Transverse colon (tissue), 3 donors: ENCODE results near the gene APBA3.

Experiments
- EP300 ChIP-seq: sonication (generic); formaldehyde crosslinking; IDR thresholded peaks from one replicate; pipeline ENCODE4 v1.6.1; 2017; ENCODE audit warnings: antibody characterized with exemption, low read depth
- POLR2A ChIP-seq: fragments of 450-650 bp; IDR thresholded peaks from one replicate; pipeline ENCODE4 v1.6.1; 2016; ENCODE audit warnings: antibody characterized with exemption, mild to moderate bottlenecking, moderate library complexity
- TF ChIP-seq, protein P1 (sequence below), 5 experiments: fragments of 200-600 bp in 3 of 5; fragments of 450-650 bp in 2 of 5; sonication (generic) in 3 of 5; IDR thresholded peaks; 1 replicate in 2 of 5; 2 replicates in 3 of 5; pipeline ENCODE4 v1.5.1; 2016 to 2017; ENCODE audit warnings: antibody characterized with exemption in 5 of 5, inconsistent platforms in 3 of 5, mild to moderate bottlenecking in 2 of 5, moderate library complexity in 1 of 5

DNA sequence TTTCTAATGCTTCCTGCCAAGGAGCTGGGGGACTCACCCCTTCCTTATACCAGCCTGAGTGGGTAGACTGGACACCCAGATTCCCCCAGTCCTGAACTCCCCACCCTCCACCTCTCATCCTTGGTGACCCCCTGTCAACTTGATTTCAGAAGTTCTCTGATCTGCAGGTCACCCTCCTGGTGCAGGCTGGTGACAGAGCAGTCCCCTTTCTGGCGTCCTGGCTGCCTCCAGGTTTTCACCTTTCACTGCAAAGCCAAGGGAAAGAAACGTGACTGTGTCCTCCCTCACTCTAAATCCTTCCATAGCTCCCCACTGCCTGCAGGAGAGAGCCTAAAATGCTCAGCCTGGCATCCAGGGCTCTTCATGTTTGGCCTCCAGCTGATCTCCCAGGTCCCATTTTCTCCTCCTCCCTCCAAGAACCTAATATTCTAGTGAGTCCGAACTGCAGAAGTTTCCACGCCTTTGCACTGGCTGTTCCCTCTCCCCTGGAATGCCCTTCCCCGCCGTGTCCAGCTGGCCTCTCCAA, 28.8 kb upstream of the APBA3 start:
- TF ChIP-seq, protein P1, sequence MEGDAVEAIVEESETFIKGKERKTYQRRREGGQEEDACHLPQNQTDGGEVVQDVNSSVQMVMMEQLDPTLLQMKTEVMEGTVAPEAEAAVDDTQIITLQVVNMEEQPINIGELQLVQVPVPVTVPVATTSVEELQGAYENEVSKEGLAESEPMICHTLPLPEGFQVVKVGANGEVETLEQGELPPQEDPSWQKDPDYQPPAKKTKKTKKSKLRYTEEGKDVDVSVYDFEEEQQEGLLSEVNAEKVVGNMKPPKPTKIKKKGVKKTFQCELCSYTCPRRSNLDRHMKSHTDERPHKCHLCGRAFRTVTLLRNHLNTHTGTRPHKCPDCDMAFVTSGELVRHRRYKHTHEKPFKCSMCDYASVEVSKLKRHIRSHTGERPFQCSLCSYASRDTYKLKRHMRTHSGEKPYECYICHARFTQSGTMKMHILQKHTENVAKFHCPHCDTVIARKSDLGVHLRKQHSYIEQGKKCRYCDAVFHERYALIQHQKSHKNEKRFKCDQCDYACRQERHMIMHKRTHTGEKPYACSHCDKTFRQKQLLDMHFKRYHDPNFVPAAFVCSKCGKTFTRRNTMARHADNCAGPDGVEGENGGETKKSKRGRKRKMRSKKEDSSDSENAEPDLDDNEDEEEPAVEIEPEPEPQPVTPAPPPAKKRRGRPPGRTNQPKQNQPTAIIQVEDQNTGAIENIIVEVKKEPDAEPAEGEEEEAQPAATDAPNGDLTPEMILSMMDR (IDR thresholded peaks at IDR 0.05) = no peak
- TF ChIP-seq POLR2A = no peak
- no peak for TF ChIP-seq EP300
